HEK293 (cell line): ENCODE measurements around the gene XPO4.

Experiments used
- CTCF ChIA-PET: fragments of 350-600 bp; formaldehyde crosslinking; extraction: SDS; loops from one replicate; lab custom pipeline; 2021; ENCODE audit warnings: antibody characterized with exemption; lab: Yijun Ruan, JAX
- POLR2A ChIA-PET: fragments of 300-600 bp; formaldehyde crosslinking; extraction: SDS; loops from one replicate; lab custom pipeline; 2020; ENCODE audit warnings: antibody characterized with exemption, inconsistent platforms; lab: Yijun Ruan, JAX
- H3K27ac ChIP-seq: fragments of 200-500 bp; sonication (Bioruptor generic); 2 replicates; pipeline ENCODE4 v1.5.1; 2014; ENCODE audit warnings: low read depth, low read length, control low read depth, inconsistent platforms; ENCODE audit errors: extremely low read depth
- H3K36me3 ChIP-seq, 2 experiments: fragments of 200-500 bp in 1 of 2; sonication (Bioruptor generic) in 1 of 2; 1 replicate in 1 of 2; 2 replicates in 1 of 2; pipeline ENCODE4 v1.5.1; 2014 to 2017; ENCODE audit warnings: inconsistent platforms in 2 of 2, low read length in 2 of 2; ENCODE audit not compliant: control insufficient read depth in 2 of 2, insufficient read depth in 1 of 2
- H3K4me1 ChIP-seq: fragments of 200-500 bp; sonication (Bioruptor generic); 2 replicates; pipeline ENCODE4 v1.5.1; 2014; ENCODE audit warnings: mild to moderate bottlenecking, low read length, inconsistent platforms; ENCODE audit not compliant: control insufficient read depth, insufficient read depth
- H3K4me3 ChIP-seq: 2 replicates; pipeline ENCODE4 v1.5.1; 2011; ENCODE audit warnings: low read depth, mild to moderate bottlenecking, control low read depth, low read length, moderate library complexity
- H3K9me3 ChIP-seq: fragments of 200-500 bp; sonication (Bioruptor generic); 2 replicates; pipeline ENCODE4 v1.5.1; 2014; ENCODE audit warnings: low read depth, low read length, inconsistent platforms; ENCODE audit not compliant: control insufficient read depth, insufficient read depth
- GLI2 ChIP-seq: fragments of 450-650 bp; formaldehyde crosslinking; IDR thresholded peaks from 2 replicates; pipeline ENCODE4; 2017; ENCODE audit warnings: missing biosample characterization, missing genetic modification characterization, low read depth, borderline replicate concordance
- KLF8 ChIP-seq: fragments of 450-650 bp; formaldehyde crosslinking; IDR thresholded peaks from 2 replicates; pipeline ENCODE4 v1.5.1; 2016; ENCODE audit warnings: missing biosample characterization, missing genetic modification characterization
- MYNN ChIP-seq: fragments of 450-650 bp; formaldehyde crosslinking; IDR thresholded peaks from 2 replicates; pipeline ENCODE4 v1.5.1; 2016; ENCODE audit warnings: missing biosample characterization, missing genetic modification characterization, borderline replicate concordance
- PRDM6 ChIP-seq: fragments of 450-650 bp; formaldehyde crosslinking; IDR thresholded peaks from 2 replicates; pipeline ENCODE4 v1.5.1; 2017; ENCODE audit warnings: missing biosample characterization, missing genetic modification characterization
- REST ChIP-seq: fragments of 450-650 bp; formaldehyde crosslinking; IDR thresholded peaks from 2 replicates; pipeline ENCODE4 v1.5.1; 2016; ENCODE audit warnings: missing biosample characterization, missing genetic modification characterization
- SP2 ChIP-seq: fragments of 450-650 bp; formaldehyde crosslinking; IDR thresholded peaks from 2 replicates; pipeline ENCODE4 v1.5.1; 2016; ENCODE audit warnings: missing biosample characterization, missing genetic modification characterization
- TCF7L2 ChIP-seq: IDR thresholded peaks from 2 replicates; pipeline ENCODE4 v1.6.1; 2011; ENCODE audit warnings: low read depth, mild to moderate bottlenecking, inconsistent platforms, low read length, moderate library complexity, borderline replicate concordance
- ZNF133 ChIP-seq: fragments of 450-650 bp; formaldehyde crosslinking; IDR thresholded peaks from 2 replicates; pipeline ENCODE4 v1.5.1; 2016; ENCODE audit warnings: missing biosample characterization, missing genetic modification characterization
- ZNF169 ChIP-seq: fragments of 450-650 bp; formaldehyde crosslinking; IDR thresholded peaks from 2 replicates; pipeline ENCODE4 v1.5.1; 2016; ENCODE audit warnings: missing biosample characterization, missing genetic modification characterization
- ZNF221 ChIP-seq: fragments of 450-650 bp; formaldehyde crosslinking; IDR thresholded peaks from 2 replicates; pipeline ENCODE4 v1.5.1; 2017; ENCODE audit warnings: missing biosample characterization, missing genetic modification characterization, borderline replicate concordance
- ZNF223 ChIP-seq: fragments of 450-650 bp; formaldehyde crosslinking; IDR thresholded peaks from 2 replicates; pipeline ENCODE4 v1.5.1; 2016; ENCODE audit warnings: missing biosample characterization, missing genetic modification characterization
- ZNF239 ChIP-seq: fragments of 450-650 bp; formaldehyde crosslinking; IDR thresholded peaks from 2 replicates; pipeline ENCODE4 v1.5.1; 2016; ENCODE audit warnings: missing biosample characterization, missing genetic modification characterization
- ZNF311 ChIP-seq: fragments of 450-650 bp; formaldehyde crosslinking; IDR thresholded peaks from 2 replicates; pipeline ENCODE4 v1.5.1; 2017; ENCODE audit warnings: missing biosample characterization, missing genetic modification characterization, borderline replicate concordance
- ZNF488 ChIP-seq: fragments of 450-650 bp; formaldehyde crosslinking; IDR thresholded peaks from 2 replicates; pipeline ENCODE4 v1.5.1; 2016; ENCODE audit warnings: missing biosample characterization, missing genetic modification characterization
- ZNF514 ChIP-seq: fragments of 450-650 bp; formaldehyde crosslinking; IDR thresholded peaks from 2 replicates; pipeline ENCODE4 v1.5.1; 2016; ENCODE audit warnings: missing biosample characterization, missing genetic modification characterization
- ZNF555 ChIP-seq: fragments of 450-650 bp; formaldehyde crosslinking; conservative IDR thresholded peaks from 2 replicates; pipeline ENCODE4 v1.5.1; 2017; ENCODE audit warnings: missing biosample characterization, mild to moderate bottlenecking, missing genetic modification characterization, inconsistent platforms
- ZNF623 ChIP-seq: fragments of 450-650 bp; formaldehyde crosslinking; IDR thresholded peaks from 2 replicates; pipeline ENCODE4 v1.5.1; 2016; ENCODE audit warnings: missing biosample characterization, missing genetic modification characterization
- ZNF670 ChIP-seq: fragments of 450-650 bp; formaldehyde crosslinking; IDR thresholded peaks from 2 replicates; pipeline ENCODE4 v1.5.1; 2016; ENCODE audit warnings: missing biosample characterization, missing genetic modification characterization, low read depth
- ZNF704 ChIP-seq: fragments of 450-650 bp; formaldehyde crosslinking; IDR thresholded peaks from 2 replicates; pipeline ENCODE4 v1.5.1; 2016; ENCODE audit warnings: missing biosample characterization, missing genetic modification characterization

Gene XPO4

GRCh38 chr13:20822406-20822805, 80.1 kb downstream of the XPO4 start:
- CTCF ChIA-PET: interaction anchor here (0.8 to 1.1 kb wide), 2 partner anchors 20 to 327 kb away, joined by 3 to 5 read pairs; no protein-coding TSS in a partner anchor

GRCh38 chr13:20819715-20820114, 82.8 kb downstream of the XPO4 start:
- peaks cover 6% of the 10 kb centered on the region; the same call in 1 of the 2 replicates for H3K4me1 ChIP-seq
- ChIA-PET POLR2A (no interaction called here), CTCF (interaction anchor here (0.6 to 1.7 kb wide), 4 partner anchors 9 to 481 kb away, joined by 3 to 12 read pairs (median 8); no protein-coding TSS in a partner anchor)
- H3K27ac ChIP-seq: no peak overlapping the region
- no peak overlapping the region for H3K4me3 ChIP-seq
- H3K9me3 ChIP-seq: no peaks in the 10 kb centered on the region
- H3K36me3 ChIP-seq: peaks cover 0 to 4% of the 10 kb centered on the region in 2 experiments; a peak in 1 of 3 replicates
- TF ChIP-seq MYNN: no peak
- TF ChIP-seq REST (tag by site-specific recombination): no peak
- TF ChIP-seq SP2 (tag by site-specific recombination): no peak
- TF ChIP-seq ZNF555 (tag by site-specific recombination): no peak
- no peak for TF ChIP-seq ZNF704

More at GRCh38 chr13:20822406-20822805, 80.1 kb downstream of the XPO4 start:
- POLR2A ChIA-PET: no interaction called here
- Histone ChIP-seq H3K27ac (no peak overlapping the region), H3K9me3 (no peaks in the 10 kb centered on the region), H3K4me3 (no peak overlapping the region), H3K36me3 (peaks cover 0 to 6% of the 10 kb centered on the region in 2 experiments; a peak in 1 of 3 replicates), H3K4me1 (no peaks in the 10 kb centered on the region)
- TF ChIP-seq ZNF670 (no peak), ZNF514 (tag by site-specific recombination) (no peak)

GRCh38 chr13:20815464-20815863, 87.1 kb downstream of the XPO4 start:
- H3K27ac ChIP-seq: no peak overlapping the region
- no peaks in the 10 kb centered on the region for H3K9me3 ChIP-seq
- POLR2A ChIA-PET: no interaction called here
- peaks cover 12% of the 10 kb centered on the region; the same call in 1 of the 2 replicates for H3K4me1 ChIP-seq
- peaks cover 0 to 4% of the 10 kb centered on the region in 2 experiments; a peak in 1 of 3 replicates for H3K36me3 ChIP-seq
- TF ChIP-seq ZNF555 (tag by site-specific recombination) (no peak), ZNF239 (tag by site-specific recombination) (no peak), TCF7L2 (no peak), PRDM6 (peak; percentile 75), ZNF169 (tag by site-specific recombination) (no peak), KLF8 (tag by site-specific recombination) (peak; percentile 27; the same call in 1 of the 2 replicates), GLI2 (no peak), ZNF311 (tag by site-specific recombination) (no peak), ZNF223 (tag by site-specific recombination) (no peak), ZNF133 (tag by site-specific recombination) (no peak), ZNF221 (tag by site-specific recombination) (no peak), ZNF623 (tag by site-specific recombination) (no peak), ZNF488 (tag by site-specific recombination) (no peak)
- CTCF ChIA-PET: interaction anchor here (0.6 to 3.9 kb wide), 3 partner anchors 13 to 321 kb away, joined by 3 to 29 read pairs (median 4); no protein-coding TSS in a partner anchor
- H3K4me3 ChIP-seq: no peak overlapping the region
